HG02678 (cell line): Measurements from ENCODE around the gene CASP3.
A peak's percentile ranks its signal among the peaks of the same experiment; 100 is the strongest.
"Not testable (repeated sequence)": the region's sequence is repeated elsewhere in the genome, so short reads cannot be mapped to it uniquely, and the experiment has no call there.

Experiments used
- ATAC-seq: cut with Tn5 transposase; IDR thresholded peaks from one replicate; pipeline ENCODE4 v1.9.1; 2021; ENCODE audit warnings: mild to moderate bottlenecking, moderate library complexity; ENCODE audit not compliant: unreplicated experiment

CASP3 gene

DNA sequence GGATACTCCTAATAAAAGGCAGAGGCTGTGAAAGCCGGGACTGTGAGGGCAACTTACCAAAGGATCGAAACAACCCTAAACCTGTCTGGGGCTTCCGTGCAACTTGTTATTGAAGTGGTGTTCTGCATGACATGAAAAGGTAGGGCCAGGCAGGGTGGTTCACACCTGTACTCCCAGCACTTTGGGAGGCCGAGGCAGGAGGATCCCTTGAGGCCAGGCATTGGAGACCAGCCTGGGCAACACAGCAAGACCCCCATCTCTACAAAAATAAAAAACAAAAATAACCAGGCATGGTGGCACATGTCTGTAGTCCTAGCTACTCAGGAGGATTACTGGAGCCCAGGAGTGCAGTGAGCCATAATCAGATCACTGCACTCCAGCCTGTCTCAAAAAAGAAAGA is 12.3 kb downstream of the CASP3 start:
- no peak for ATAC-seq

DNA sequence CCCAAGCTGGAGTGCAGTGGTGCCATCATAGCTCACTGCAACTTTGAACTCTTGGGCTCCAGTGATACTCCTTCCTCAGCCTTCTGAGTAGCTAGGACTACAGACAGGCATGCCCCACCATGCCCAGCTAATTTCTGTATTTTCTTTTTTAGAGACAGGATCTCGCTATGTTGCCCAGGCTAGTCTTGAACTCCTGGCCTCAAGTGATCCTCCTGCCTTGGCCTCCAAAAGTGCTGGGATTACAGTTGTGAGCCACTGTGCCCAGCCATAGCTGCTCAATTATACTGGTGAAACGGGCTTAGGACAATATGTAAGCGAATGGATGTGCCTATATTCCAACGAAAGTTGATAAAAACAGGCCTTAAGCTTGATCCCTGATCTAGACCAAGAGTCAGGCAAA is 13.1 kb downstream of the CASP3 start:
- ATAC-seq = no peak

DNA sequence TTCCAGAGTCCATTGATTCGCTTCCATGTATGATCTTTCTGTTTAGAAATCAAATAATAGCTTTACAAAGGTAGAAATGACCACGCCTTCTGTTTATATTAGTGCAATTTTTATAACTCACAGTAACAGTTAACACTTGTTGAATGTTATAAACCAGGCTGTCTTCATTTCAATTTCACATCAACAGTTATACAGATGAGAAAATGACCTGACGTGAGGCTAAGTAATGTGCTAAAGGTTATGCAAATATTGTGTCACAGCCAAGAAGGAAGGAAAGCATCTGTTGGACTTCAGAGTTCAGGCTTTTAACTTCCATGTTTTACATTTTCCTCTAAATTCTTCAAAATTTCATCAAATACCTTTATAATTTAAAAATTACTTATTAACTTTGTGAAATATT is 13.9 kb downstream of the CASP3 start:
- no peak for ATAC-seq

DNA sequence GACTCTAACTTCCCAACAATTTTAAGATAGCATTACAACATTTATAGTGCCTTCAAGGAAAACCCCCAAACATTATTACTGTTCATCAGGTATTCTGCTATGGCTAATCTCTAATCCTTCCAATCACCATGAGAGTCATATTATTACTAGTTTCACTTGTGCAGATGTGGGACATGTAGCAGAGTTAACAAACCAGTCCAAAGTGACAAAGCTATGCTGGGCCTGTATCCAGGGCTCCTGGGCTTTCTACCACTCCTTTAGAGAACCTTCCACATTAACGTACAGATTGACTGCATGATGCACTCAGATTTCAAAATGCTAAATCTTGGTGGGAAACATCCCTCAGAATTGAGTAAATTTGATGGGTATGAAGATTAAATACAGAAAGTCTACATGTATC is 16.4 kb downstream of the CASP3 start:
- ATAC-seq = no peak

DNA sequence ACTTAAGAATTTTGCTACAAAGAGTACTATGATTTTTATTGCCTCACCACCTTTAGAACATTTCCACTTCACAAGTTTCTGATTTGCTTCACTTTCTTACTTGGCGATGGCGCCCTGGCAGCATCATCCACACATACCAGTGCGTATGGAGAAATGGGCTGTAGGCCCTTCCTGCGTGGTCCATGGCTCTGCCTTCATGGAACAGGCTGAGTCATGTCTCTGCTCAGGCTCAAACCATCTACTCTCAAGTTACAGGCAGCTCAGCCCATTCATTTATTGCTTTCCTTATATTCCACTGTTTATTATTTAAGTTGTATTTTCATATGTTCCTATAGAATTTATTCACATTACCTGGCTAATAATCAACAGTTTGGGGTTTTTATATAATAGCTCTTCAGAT is 21.1 kb downstream of the CASP3 start:
- ATAC-seq = no peak

DNA sequence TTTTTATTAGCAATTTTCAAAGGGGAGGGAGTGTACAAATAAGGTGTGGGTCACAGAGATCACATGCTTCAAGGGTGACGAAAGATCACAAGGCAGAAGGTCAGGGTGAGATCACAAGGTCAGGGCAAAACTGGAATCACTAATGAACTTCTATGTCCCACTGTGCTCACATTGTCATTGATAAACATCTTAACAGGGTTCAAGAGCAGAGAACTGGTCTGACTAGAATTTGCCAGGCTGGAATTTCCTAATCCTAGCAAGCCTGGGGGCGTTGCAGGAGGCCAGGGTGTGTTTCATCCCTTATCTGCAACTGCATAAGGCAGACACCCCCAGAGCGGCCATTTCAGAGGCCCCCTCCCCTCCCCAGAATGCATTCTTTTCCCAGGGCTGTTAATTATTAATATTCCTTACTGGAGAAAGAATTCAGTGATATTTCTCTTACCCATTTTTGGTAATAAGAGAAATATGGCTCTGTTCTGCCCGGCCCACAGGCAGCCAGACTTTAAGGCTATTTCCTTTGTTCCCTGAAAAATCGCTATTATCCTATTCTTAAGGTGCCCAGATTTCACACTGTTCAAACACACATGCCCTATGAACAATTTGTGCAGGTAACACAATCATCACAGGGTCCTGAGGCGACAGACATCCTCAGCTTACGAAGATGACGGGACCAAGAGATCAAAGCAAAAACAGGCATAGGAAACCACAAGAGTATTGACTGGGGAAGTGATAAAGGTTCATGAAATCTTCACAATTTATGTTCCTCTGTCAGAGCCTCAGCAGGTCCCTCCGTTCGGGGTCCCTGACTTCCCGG is 23.3 kb downstream of the CASP3 start:
- not testable (repeated sequence) for ATAC-seq

DNA sequence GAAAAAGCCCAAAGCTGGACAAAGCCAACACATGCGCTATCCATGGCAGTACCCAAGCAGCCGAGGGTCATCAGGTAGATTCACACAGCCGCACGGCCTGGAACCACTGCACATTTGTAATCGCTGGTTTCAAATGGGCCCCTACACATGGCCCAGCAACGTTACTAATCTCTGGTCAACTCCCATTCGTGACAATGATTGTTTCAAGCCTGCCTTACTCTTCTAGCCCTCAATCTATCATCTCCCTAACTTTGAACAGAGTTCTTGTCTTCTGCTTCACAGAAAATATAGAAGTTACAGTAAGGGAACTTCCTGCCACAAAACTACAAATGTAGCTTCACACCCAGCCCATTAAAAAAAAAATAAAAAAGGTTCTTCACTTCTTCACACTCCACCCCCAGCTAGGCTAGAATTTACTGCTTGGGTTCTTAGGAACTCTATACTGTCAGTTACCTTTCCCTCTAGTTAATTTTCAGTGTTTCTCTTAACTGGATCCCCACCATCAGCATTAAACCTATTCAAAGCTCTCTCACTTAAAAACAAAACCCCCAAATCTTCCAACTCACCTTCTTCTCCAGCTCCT is 24.2 kb downstream of the CASP3 start:
- no peak for ATAC-seq

- ATAC-seq = not testable (repeated sequence)
Measured at GRCh38 chr4:184624504-184624903, 24.7 kb downstream of the CASP3 start.

GRCh38 chr4:184621518-184621917 is 27.7 kb downstream of the CASP3 start:
- no peak for ATAC-seq

- no peak for ATAC-seq
Measured at GRCh38 chr4:184620212-184620867, 28.9 kb downstream of the CASP3 start.

DNA sequence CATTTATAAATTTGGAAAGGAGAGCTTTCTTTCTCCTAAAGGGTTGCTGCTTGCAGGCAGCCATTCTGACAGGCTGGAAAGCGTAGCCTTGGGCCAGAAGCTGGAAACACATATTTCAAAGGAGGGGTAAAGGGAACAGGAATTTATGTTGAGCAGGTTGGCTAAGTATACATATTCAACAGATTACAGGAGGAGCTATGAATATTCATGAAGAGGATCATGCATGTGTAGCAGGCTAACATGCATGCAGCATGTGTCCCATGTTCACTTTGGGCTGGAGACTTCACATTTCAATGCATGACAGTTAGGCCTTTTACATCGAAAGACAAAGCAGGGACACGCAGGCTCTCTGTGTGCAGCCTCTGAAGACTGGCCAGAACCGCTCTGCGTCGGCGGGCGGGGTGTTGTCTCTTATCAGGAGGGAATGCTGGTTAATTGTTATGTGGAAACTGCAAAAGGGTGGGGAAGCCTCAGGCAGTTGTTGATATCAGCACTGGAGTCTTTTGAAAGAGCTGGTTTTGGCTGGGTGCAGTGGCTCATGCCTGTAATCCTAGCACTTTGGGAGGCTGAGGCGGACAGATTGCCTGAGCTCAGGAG is 31.5 kb downstream of the CASP3 start:
- no peak for ATAC-seq

- ATAC-seq = peak; percentile 80
Measured at GRCh38 chr4:184616633-184617551, 32.4 kb downstream of the CASP3 start.

- not testable (repeated sequence) for ATAC-seq
Measured at GRCh38 chr4:184616168-184616567, 33.1 kb downstream of the CASP3 start.

DNA sequence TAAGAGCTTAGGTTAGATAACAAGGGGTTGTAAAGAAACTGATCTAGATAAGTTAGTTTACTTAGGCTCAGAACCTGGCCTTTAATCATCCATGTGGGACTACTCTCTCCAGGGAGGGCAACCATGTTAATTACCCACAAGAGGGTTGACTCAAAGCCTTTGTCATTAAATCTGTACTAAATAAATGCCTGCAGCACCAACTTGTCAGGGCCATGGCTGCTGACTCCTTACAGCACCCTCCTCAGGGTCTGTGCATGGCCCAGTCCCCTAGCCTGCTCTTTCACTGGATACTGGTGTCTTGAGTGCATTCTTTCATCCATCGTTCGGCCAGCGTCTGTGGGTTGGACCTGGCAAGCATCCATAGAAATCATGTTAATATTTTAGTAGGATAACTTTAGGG is 34.7 kb downstream of the CASP3 start:
- no peak for ATAC-seq

GRCh38 chr4:184613405-184613804 is 35.8 kb downstream of the CASP3 start:
- ATAC-seq = no peak

- no peak for ATAC-seq
Measured at GRCh38 chr4:184612074-184612473, 37.2 kb downstream of the CASP3 start.

GRCh38 chr4:184607429-184607828 is 41.8 kb downstream of the CASP3 start:
- ATAC-seq = not testable (repeated sequence)

GRCh38 chr4:184602857-184603256 is 46.4 kb downstream of the CASP3 start:
- ATAC-seq = not testable (repeated sequence)

DNA sequence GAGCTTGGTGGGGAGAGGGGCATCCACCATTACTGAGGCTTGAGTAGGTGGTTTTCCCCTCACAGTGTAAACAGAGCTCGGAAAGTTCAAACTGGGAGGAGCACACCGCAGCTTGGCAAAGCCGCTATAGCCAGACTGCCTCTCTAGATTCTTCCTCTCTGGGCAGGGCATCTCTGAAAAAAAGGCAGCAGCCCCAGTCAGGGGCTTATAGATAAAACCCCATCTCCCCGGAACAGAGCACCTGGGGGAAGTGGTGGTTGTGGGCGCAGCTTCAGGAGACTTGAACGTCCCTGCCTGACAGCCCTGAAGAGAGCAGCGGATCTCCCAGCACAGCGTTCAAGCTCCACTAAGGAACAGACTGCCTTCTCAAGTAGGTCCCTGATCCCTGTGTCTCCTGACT is 48.3 kb downstream of the CASP3 start:
- not testable (repeated sequence) for ATAC-seq

DNA sequence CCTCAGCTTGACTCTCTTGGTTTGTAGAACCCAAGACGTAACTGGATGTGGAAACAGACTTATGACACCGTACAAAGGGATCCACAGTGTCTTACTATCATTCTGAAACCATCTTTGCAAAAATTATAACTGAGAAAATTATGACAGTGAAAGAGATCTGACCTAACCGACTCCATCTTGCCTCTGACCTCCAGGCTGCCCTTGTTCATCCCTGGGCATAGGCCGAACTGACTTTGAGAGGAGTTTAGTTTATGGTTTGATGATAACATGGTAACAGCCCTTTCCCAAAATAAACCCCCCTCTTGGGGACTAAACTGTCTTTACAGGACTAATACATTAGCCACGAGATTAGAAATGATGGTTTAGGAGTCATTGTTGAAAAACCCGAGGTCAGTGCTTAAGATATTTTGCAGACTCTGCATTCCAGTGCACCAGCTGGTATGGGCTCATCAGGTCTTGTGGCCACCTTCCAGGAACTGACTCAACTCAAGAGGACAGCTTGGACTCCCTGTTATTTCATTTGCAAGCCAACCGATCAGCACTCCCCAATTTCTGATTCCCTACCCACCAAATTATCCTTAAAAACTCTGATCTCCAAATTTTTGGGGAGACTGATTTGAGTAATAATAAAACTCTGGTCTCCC is 49.6 kb downstream of the CASP3 start:
- ATAC-seq = no peak
